Mucosa of rectum (tissue), 2 donors: ENCODE results near the gene COL8A1.

ENCODE experiments used
- H3K27ac ChIP-seq, 2 donors: one replicate each; pipeline ENCODE4 v1.7.0; 2013; ENCODE audit warnings: inconsistent platforms in 2 of 2, low read depth in 2 of 2, low read length in 2 of 2
- H3K27me3 ChIP-seq, 2 donors: one replicate each; pipeline ENCODE4 v1.7.0; 2013; ENCODE audit warnings: low read length in 2 of 2; ENCODE audit not compliant: control insufficient read depth in 2 of 2, insufficient read depth in 2 of 2
- H3K36me3 ChIP-seq, 2 donors: one replicate each; pipeline ENCODE4 v1.7.0; 2013; ENCODE audit warnings: low read length in 2 of 2; ENCODE audit not compliant: control insufficient read depth in 2 of 2, insufficient read depth in 2 of 2
- H3K4me1 ChIP-seq, 2 donors: one replicate each; pipeline ENCODE4 v1.7.0; 2013; ENCODE audit warnings: low read length in 2 of 2, mild to moderate bottlenecking in 1 of 2; ENCODE audit not compliant: control insufficient read depth in 2 of 2, insufficient read depth in 2 of 2
- H3K4me3 ChIP-seq, 2 donors: one replicate each; pipeline ENCODE4 v1.7.0; 2013; ENCODE audit warnings: low read length in 2 of 2
- H3K9ac ChIP-seq, 2 donors: one replicate each; pipeline ENCODE4 v1.7.0; 2013; ENCODE audit warnings: low read length in 2 of 2, low read depth in 1 of 2, mild to moderate bottlenecking in 1 of 2
- H3K9me3 ChIP-seq, 2 donors: one replicate each; pipeline ENCODE4 v1.7.0; 2013; ENCODE audit warnings: low read length in 2 of 2; ENCODE audit not compliant: control insufficient read depth in 2 of 2
- donor health status: healthy.
- donor health status: Normal muscosa, but diverticular disease.

Gene COL8A1

GRCh38 chr3:99683876-99684275 is 45.5 kb downstream of the COL8A1 start:
- H3K9me3 ChIP-seq, result no peaks in the 10 kb centered on the region
- H3K27ac ChIP-seq, result no peak overlapping the region
- no peaks in the 10 kb centered on the region for H3K27me3 ChIP-seq
- no peak overlapping the region for H3K9ac ChIP-seq
- no peaks in the 10 kb centered on the region for H3K4me1 ChIP-seq
- no peaks in the 10 kb centered on the region for H3K36me3 ChIP-seq
- H3K4me3 ChIP-seq, result no peak overlapping the region

GRCh38 chr3:99684644-99685043 is 46.2 kb downstream of the COL8A1 start:
- Histone ChIP-seq H3K27ac (no peak overlapping the region), H3K4me3 (no peak overlapping the region), H3K9me3 (no peaks in the 10 kb centered on the region), H3K27me3 (no peaks in the 10 kb centered on the region), H3K36me3 (no peaks in the 10 kb centered on the region), H3K9ac (no peak overlapping the region), H3K4me1 (no peaks in the 10 kb centered on the region)

DNA sequence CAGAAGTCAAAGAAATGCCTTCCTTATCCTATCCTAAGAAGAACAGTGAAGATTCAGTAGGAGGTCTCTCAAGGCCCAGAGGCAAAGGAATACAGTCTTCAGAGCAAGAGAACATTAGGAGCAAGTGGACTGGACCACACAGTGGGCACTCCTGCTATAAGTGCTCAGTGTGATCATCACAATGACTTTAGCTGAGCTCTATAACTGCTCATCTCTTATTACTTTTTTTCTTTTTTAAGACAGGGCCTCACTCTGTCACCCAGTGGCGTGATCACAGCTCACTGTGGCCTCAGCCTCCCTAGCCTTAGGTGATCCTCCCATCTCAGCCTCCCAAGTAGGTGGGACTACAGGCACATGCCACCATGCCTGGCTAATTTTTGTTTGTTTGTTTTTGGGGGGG is 48.1 kb downstream of the COL8A1 start:
- H3K36me3 ChIP-seq, result no peaks in the 10 kb centered on the region
- no peaks in the 10 kb centered on the region for H3K4me1 ChIP-seq
- no peaks in the 10 kb centered on the region for H3K27me3 ChIP-seq
- no peak overlapping the region for H3K9ac ChIP-seq
- no peak overlapping the region for H3K27ac ChIP-seq
- no peaks in the 10 kb centered on the region for H3K9me3 ChIP-seq
- H3K4me3 ChIP-seq, result no peak overlapping the region

GRCh38 chr3:99686955-99687612 is 48.7 kb downstream of the COL8A1 start:
- no peaks in the 10 kb centered on the region for H3K27me3 ChIP-seq
- no peak overlapping the region for H3K4me3 ChIP-seq
- no peaks in the 10 kb centered on the region for H3K36me3 ChIP-seq
- H3K4me1 ChIP-seq, result no peaks in the 10 kb centered on the region
- no peak overlapping the region for H3K9ac ChIP-seq
- no peaks in the 10 kb centered on the region for H3K9me3 ChIP-seq
- no peak overlapping the region for H3K27ac ChIP-seq

DNA sequence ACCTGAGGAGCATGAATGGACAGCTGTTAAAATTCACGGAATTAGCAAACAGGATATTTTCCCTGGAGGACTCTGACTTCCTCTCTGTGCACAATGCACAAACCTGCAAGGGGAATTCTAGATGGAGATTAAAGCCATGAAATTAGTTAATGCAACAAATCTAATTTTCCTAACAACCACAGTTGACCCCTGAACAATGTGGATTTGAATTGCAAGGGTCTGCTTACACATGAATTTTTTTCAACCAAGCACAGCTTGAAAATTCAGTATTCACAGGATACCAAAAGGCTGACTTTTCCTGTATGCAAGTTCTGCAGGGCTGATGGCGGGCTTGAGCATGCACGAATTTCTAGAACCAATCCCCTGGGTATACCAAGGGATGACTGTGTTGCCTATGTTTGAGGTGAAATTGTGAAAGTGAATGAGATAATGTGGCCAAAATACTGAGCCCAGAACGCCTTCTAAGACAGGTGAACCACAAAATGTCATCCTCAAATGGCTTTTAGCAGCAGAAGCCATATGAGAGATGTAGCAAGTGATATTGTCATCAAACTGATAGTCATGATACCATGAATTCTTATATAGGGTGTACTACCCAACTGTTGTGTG is 52.5 kb downstream of the COL8A1 start:
- Histone ChIP-seq H3K36me3 (no peaks in the 10 kb centered on the region), H3K9ac (no peak overlapping the region), H3K27me3 (no peaks in the 10 kb centered on the region), H3K9me3 (no peaks in the 10 kb centered on the region), H3K4me1 (no peaks in the 10 kb centered on the region), H3K4me3 (no peak overlapping the region), H3K27ac (no peak overlapping the region)

- Histone ChIP-seq H3K27me3 (no peaks in the 10 kb centered on the region), H3K4me1 (no peaks in the 10 kb centered on the region), H3K4me3 (no peak overlapping the region), H3K9ac (no peak overlapping the region), H3K27ac (no peak overlapping the region), H3K9me3 (no peaks in the 10 kb centered on the region), H3K36me3 (no peaks in the 10 kb centered on the region)
Observed at GRCh38 chr3:99693636-99694035, 55.2 kb downstream of the COL8A1 start.

DNA sequence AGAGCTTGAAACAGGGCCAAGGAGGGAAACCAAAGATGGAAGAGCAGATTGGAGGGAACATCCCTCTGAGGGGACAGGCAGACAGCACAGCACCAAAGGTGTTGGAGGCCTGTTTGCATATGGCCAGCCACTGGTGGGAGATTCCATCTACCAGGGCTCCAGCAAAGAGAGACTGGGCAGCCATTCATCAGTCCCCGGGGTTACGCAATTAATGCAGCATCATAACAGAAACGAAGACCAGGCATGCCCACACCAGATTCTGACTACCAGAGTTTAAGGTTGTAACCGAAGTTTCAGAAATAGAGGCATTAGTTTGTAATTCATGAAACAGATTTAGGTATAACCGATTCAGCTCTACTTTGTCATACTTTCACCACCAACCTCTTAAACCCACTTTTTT is 58.1 kb downstream of the COL8A1 start:
- no peak overlapping the region for H3K27ac ChIP-seq
- H3K4me3 ChIP-seq, result no peak overlapping the region
- H3K27me3 ChIP-seq, result no peaks in the 10 kb centered on the region
- H3K36me3 ChIP-seq, result no peaks in the 10 kb centered on the region
- H3K4me1 ChIP-seq, result no peaks in the 10 kb centered on the region
- H3K9ac ChIP-seq, result no peak overlapping the region
- no peaks in the 10 kb centered on the region for H3K9me3 ChIP-seq

- Histone ChIP-seq H3K9ac (no peak overlapping the region), H3K27me3 (no peaks in the 10 kb centered on the region), H3K36me3 (no peaks in the 10 kb centered on the region), H3K9me3 (no peaks in the 10 kb centered on the region), H3K27ac (no peak overlapping the region), H3K4me1 (no peaks in the 10 kb centered on the region), H3K4me3 (no peak overlapping the region)
Observed at GRCh38 chr3:99697250-99697649, 58.9 kb downstream of the COL8A1 start.

DNA sequence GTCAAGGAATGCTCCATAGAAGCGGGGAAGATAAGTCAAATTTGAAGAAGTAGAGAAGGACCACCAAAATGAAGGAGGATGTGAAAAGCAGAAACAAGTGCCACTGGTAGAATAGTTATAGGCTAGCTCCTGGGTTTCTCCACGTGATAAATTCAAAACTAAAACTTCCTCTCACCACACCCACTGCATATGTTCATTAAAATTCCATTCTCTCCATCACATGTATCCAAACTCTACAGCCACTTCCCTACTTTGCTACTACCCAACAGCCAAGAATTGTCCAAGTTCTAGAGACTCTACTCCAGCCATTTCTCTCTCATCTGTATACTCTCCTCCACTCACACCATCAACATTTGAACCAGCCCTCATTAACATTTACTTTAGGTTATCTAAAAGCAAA is 60.5 kb downstream of the COL8A1 start:
- H3K4me1 ChIP-seq, result no peaks in the 10 kb centered on the region
- no peak overlapping the region for H3K4me3 ChIP-seq
- no peaks in the 10 kb centered on the region for H3K27me3 ChIP-seq
- no peak overlapping the region for H3K9ac ChIP-seq
- H3K27ac ChIP-seq, result no peak overlapping the region
- no peaks in the 10 kb centered on the region for H3K9me3 ChIP-seq
- no peaks in the 10 kb centered on the region for H3K36me3 ChIP-seq

- H3K27me3 ChIP-seq, result no peaks in the 10 kb centered on the region
- H3K4me1 ChIP-seq, result no peaks in the 10 kb centered on the region
- no peaks in the 10 kb centered on the region for H3K36me3 ChIP-seq
- no peak overlapping the region for H3K9ac ChIP-seq
- H3K9me3 ChIP-seq, result no peaks in the 10 kb centered on the region
- no peak overlapping the region for H3K27ac ChIP-seq
- H3K4me3 ChIP-seq, result no peak overlapping the region
Observed at GRCh38 chr3:99699841-99700240, 61.4 kb downstream of the COL8A1 start.
